ENCODE measurements around the gene MRPL38. TPM values are rescaled to one million over a fixed set of nuclear protein-coding genes. Genes with fewer than 3 reads are reported as not detected.
A peak's percentile ranks its signal among the peaks of the same experiment; 100 is the strongest.

The MRPL38 gene
- total RNA-seq, 1 experiment from 2014 or later, result 74.5 TPM

- peak overlapping the region; percentile 87 for H3K9ac ChIP-seq (ENCODE audit: low read length)
- H3K4me3 ChIP-seq (ENCODE audit: low read length), result peak overlapping the region; percentile 71
- peaks cover 30% of the 10 kb centered on the region for H3K4me1 ChIP-seq (ENCODE audit: insufficient read depth, low read length)
- TF ChIP-seq CTCF (conservative IDR thresholded peaks at IDR 0.05; ENCODE audit: low read depth, low read length), result no peak
- no peak for TF ChIP-seq EZH2phosphoT487 (IDR thresholded peaks at IDR 0.05; ENCODE audit: borderline replicate concordance, low read length)
- no peak for TF ChIP-seq EZH2 (IDR thresholded peaks at IDR 0.05; ENCODE audit: low read length, unreplicated experiment)
- CTCF ChIA-PET, result interaction anchor here (0.5 to 1.5 kb wide), 9 partner anchors 15 to 267 kb away, joined by 3 to 8 read pairs (median 5); partner anchors contain the start of genes GALK1, TRIM65 and WBP2
- peak overlapping the region; percentile 92 for H3K27ac ChIP-seq (ENCODE audit: low read length)
- BruUV-seq (replicated peaks), result no TSS peak
- H3F3A ChIP-seq (ENCODE audit: low read length, unreplicated experiment), result no peaks in the 10 kb centered on the region
- intact Hi-C loops (cut with micrococcal nuclease), result no loop called here
- H4K20me1 ChIP-seq (ENCODE audit: low read length), result no peaks in the 10 kb centered on the region
- ATAC-seq (peak; percentile 34), DNase-seq (no peak)
- H3K9me2 ChIP-seq (replicated peaks; ENCODE audit: low read length), result no peaks in the 10 kb centered on the region
- H3K4me2 ChIP-seq (ENCODE audit: low read length), result peak overlapping the region; percentile 85
- peak overlapping the region; percentile 58 for H2AFZ ChIP-seq (ENCODE audit: low read length)
- H3K27me3 ChIP-seq (ENCODE audit: low read length), result no peaks in the 10 kb centered on the region
- peaks cover 3% of the 10 kb centered on the region; the same call in 1 of the 2 replicates for H3K36me3 ChIP-seq (ENCODE audit: low read depth, low read length)
- POLR2A ChIA-PET (ENCODE audit: unreplicated experiment), result interaction anchor here (1.0 to 1.4 kb wide), 2 partner anchors 20 to 96 kb away, joined by 7 to 15 read pairs; partner anchors contain the start of gene WBP2
- no peaks in the 10 kb centered on the region for H3K9me3 ChIP-seq (ENCODE audit: low read length)
- peaks cover 23% of the 10 kb centered on the region for H3K79me2 ChIP-seq (ENCODE audit: low read length)
Observed at GRCh38 chr17:75875940-75876189, 28.8 kb downstream of the MRPL38 start.

GRCh38 chr17:75875182-75875939, 29.3 kb downstream of the MRPL38 start:
- peak overlapping the region; percentile 87 for H3K9ac ChIP-seq (ENCODE audit: low read length)
- no peak for ATAC-seq
- H3K4me3 ChIP-seq (ENCODE audit: low read length), result peak overlapping the region; percentile 71
- no peaks in the 10 kb centered on the region for H3K9me3 ChIP-seq (ENCODE audit: low read length)
- H3K9me2 ChIP-seq (replicated peaks; ENCODE audit: low read length), result no peaks in the 10 kb centered on the region
- peak overlapping the region; percentile 58 for H2AFZ ChIP-seq (ENCODE audit: low read length)
- H3K79me2 ChIP-seq (ENCODE audit: low read length), result peaks cover 23% of the 10 kb centered on the region
- no peaks in the 10 kb centered on the region for H4K20me1 ChIP-seq (ENCODE audit: low read length)
- H3K36me3 ChIP-seq (ENCODE audit: low read depth, low read length), result peaks cover 3% of the 10 kb centered on the region; the same call in 1 of the 2 replicates
- H3K4me1 ChIP-seq (ENCODE audit: insufficient read depth, low read length), result peaks cover 30% of the 10 kb centered on the region
- no peaks in the 10 kb centered on the region for H3F3A ChIP-seq (ENCODE audit: low read length, unreplicated experiment)
- peak overlapping the region; percentile 92 for H3K27ac ChIP-seq (ENCODE audit: low read length)
- no TSS peak for BruUV-seq (replicated peaks)
- TF ChIP-seq EZH2 (IDR thresholded peaks at IDR 0.05; ENCODE audit: low read length, unreplicated experiment) (no peak), CTCF (conservative IDR thresholded peaks at IDR 0.05; ENCODE audit: low read depth, low read length) (no peak), EZH2phosphoT487 (IDR thresholded peaks at IDR 0.05; ENCODE audit: borderline replicate concordance, low read length) (no peak)
- ChIA-PET CTCF (interaction anchor here (0.5 to 1.5 kb wide), 10 partner anchors 15 to 670 kb away, joined by 3 to 8 read pairs (median 4); partner anchors contain the start of genes GALK1, TRIM65 and WBP2), POLR2A (ENCODE audit: unreplicated experiment) (interaction anchor here (1.0 to 1.4 kb wide), 2 partner anchors 20 to 95 kb away, joined by 7 to 15 read pairs; partner anchors contain the start of gene WBP2)
- DNase-seq, result no peak
- intact Hi-C loops (cut with micrococcal nuclease), result no loop called here
- H3K4me2 ChIP-seq (ENCODE audit: low read length), result peak overlapping the region; percentile 85
- H3K27me3 ChIP-seq (ENCODE audit: low read length), result no peaks in the 10 kb centered on the region
